SU-DHL-6 (cell line): ENCODE data around the gene FGD5.

Source experiments
- EZH2phosphoT487 ChIP-seq: fragments of 200-600 bp; sonication (generic), shearing (Covaris generic); conservative IDR thresholded peaks from 2 replicates; pipeline ENCODE4 v1.6.1; 2018; ENCODE audit warnings: mild to moderate bottlenecking, antibody characterized with exemption, low read length, moderate library complexity, mixed read lengths
- TF ChIP-seq, protein P1 (sequence below): fragments of 200-600 bp; sonication (generic); IDR thresholded peaks from one replicate; pipeline ENCODE4 v1.5.1; 2017; ENCODE audit warnings: antibody characterized with exemption, mild to moderate bottlenecking, low read length, moderate library complexity; ENCODE audit not compliant: insufficient read depth, poor library complexity, severe bottlenecking

DNA sequence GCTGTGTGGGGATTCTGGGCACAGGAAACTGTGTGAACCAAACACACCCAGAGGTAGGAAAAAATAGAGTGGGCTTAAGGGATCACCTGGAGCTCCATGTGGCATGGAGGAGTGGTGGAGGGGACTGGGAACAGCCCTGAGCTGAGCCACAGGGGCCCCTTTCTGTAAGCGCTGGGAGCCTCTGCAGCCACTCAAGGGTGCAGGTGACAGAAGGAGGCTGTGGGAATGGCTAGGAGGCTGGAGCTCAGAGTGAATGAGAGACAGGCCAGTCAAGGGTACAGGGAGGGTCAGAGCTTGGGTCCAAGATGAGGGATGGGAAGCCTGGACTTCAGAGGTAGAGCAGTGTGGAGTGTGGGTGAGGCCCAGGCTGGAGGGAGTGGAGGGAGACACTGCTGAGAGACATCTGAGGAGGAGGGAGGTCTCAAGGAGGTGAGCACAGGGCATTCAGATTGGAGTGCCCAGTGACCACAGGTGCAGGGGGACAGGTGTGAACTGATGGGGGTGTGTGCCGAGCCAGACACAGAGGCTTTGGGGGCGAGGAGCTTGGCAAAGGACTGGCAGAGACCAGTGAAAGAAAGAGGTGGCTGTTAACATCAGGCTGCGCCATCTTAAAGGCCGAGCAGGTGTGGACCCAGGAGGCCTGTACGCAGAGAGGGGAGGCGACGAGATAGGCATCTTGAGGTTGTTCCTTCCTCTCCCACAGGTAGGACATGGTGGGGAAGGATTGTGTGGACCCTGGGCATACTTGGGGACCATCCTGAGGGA is 56.8 kb downstream of the FGD5 start:
- TF ChIP-seq, protein P1, sequence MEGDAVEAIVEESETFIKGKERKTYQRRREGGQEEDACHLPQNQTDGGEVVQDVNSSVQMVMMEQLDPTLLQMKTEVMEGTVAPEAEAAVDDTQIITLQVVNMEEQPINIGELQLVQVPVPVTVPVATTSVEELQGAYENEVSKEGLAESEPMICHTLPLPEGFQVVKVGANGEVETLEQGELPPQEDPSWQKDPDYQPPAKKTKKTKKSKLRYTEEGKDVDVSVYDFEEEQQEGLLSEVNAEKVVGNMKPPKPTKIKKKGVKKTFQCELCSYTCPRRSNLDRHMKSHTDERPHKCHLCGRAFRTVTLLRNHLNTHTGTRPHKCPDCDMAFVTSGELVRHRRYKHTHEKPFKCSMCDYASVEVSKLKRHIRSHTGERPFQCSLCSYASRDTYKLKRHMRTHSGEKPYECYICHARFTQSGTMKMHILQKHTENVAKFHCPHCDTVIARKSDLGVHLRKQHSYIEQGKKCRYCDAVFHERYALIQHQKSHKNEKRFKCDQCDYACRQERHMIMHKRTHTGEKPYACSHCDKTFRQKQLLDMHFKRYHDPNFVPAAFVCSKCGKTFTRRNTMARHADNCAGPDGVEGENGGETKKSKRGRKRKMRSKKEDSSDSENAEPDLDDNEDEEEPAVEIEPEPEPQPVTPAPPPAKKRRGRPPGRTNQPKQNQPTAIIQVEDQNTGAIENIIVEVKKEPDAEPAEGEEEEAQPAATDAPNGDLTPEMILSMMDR, result no peak
- TF ChIP-seq EZH2phosphoT487, result no peak
